SK-N-SH treated with all-trans-retinoic acid at 6 μM for 48 hours (cell line): ENCODE results near the gene SLC7A1.

ENCODE experiments used
- ATAC-seq: fragments of 200-7000 bp; cut with Tn5 transposase; 3 replicates; pipeline ENCODE4 v1.9.1; 2020; ENCODE audit warnings: mild to moderate bottlenecking, moderate library complexity
- ARNTL ChIP-seq: fragments of 450-650 bp; formaldehyde crosslinking; IDR thresholded peaks from 2 replicates; pipeline ENCODE4 v1.5.0; 2020; ENCODE audit warnings: low read depth, mild to moderate bottlenecking, moderate library complexity, borderline replicate concordance
- BACH2 ChIP-seq: fragments of 250-450 bp; sonication (Bioruptor Pico); IDR thresholded peaks from 2 replicates; pipeline ENCODE4 v1.9.0; 2021; ENCODE audit warnings: mild to moderate bottlenecking, borderline replicate concordance
- CREB5 ChIP-seq: fragments of 250-450 bp; sonication (Bioruptor Pico); IDR thresholded peaks from 2 replicates; pipeline ENCODE4 v1.5.1; 2020; ENCODE audit warnings: low read depth, mild to moderate bottlenecking, moderate library complexity
- ESRRG ChIP-seq: fragments of 250-450 bp; sonication (Bioruptor Pico); IDR thresholded peaks from 2 replicates; pipeline ENCODE4 v1.6.1; 2021; ENCODE audit warnings: mild to moderate bottlenecking
- GLIS3 ChIP-seq: fragments of 250-450 bp; sonication (Bioruptor Pico); IDR thresholded peaks from 2 replicates; pipeline ENCODE4 v1.5.0; 2020; ENCODE audit warnings: mild to moderate bottlenecking, moderate library complexity
- ISL1 ChIP-seq: fragments of 250-450 bp; sonication (Bioruptor Pico); IDR thresholded peaks from 2 replicates; pipeline ENCODE4 v2.1.2; 2022; ENCODE audit warnings: mild to moderate bottlenecking, moderate library complexity
- OSR1 ChIP-seq: fragments of 250-450 bp; sonication (Bioruptor Pico); IDR thresholded peaks from 2 replicates; pipeline ENCODE4 v1.8.0; 2022; ENCODE audit warnings: moderate library complexity, mild to moderate bottlenecking, inconsistent platforms
- POU6F1 ChIP-seq: fragments of 250-450 bp; sonication (Bioruptor Pico); IDR thresholded peaks from 2 replicates; pipeline ENCODE4 v1.8.0; 2021; ENCODE audit warnings: low read depth, mild to moderate bottlenecking, moderate library complexity, borderline replicate concordance
- PPARA ChIP-seq: fragments of 250-450 bp; sonication (Bioruptor Pico); IDR thresholded peaks from 2 replicates; pipeline ENCODE4 v1.5.0; 2020; ENCODE audit warnings: mild to moderate bottlenecking, borderline replicate concordance
- RARB ChIP-seq: fragments of 250-450 bp; sonication (Bioruptor Pico); IDR thresholded peaks from 2 replicates; pipeline ENCODE4 v1.8.0; 2021; ENCODE audit warnings: mild to moderate bottlenecking, moderate library complexity
- SNAI2 ChIP-seq: fragments of 250-450 bp; sonication (Bioruptor Pico); IDR thresholded peaks from 2 replicates; pipeline ENCODE4 v1.5.0; 2020; ENCODE audit warnings: mild to moderate bottlenecking, moderate library complexity
- TCF4 ChIP-seq: fragments of 250-450 bp; sonication (Bioruptor Pico); IDR thresholded peaks from 2 replicates; pipeline ENCODE4 v1.8.0; 2021; ENCODE audit warnings: mild to moderate bottlenecking, moderate library complexity, borderline replicate concordance
- TOX ChIP-seq: fragments of 250-450 bp; sonication (Bioruptor Pico); IDR thresholded peaks from 2 replicates; pipeline ENCODE4 v1.8.0; 2021; ENCODE audit warnings: mild to moderate bottlenecking, moderate library complexity, borderline replicate concordance
- ZC3H10 ChIP-seq: fragments of 250-450 bp; sonication (Bioruptor Pico); IDR thresholded peaks from 2 replicates; pipeline ENCODE4 v1.5.1; 2021; ENCODE audit warnings: mild to moderate bottlenecking, moderate library complexity
- ZFP3 ChIP-seq: fragments of 250-450 bp; sonication (Bioruptor Pico); IDR thresholded peaks from 2 replicates; pipeline ENCODE4 v1.5.0; 2020; ENCODE audit warnings: mild to moderate bottlenecking, moderate library complexity
- ZFP30 ChIP-seq: fragments of 450-650 bp; formaldehyde crosslinking; IDR thresholded peaks from 2 replicates; pipeline ENCODE4 v1.5.0; 2022; ENCODE audit warnings: mild to moderate bottlenecking, moderate library complexity
- ZNF565 ChIP-seq: fragments of 450-650 bp; formaldehyde crosslinking; conservative IDR thresholded peaks from 2 replicates; pipeline ENCODE4 v1.5.0; 2020; ENCODE audit warnings: low read depth, mild to moderate bottlenecking, moderate library complexity
- ZNF70 ChIP-seq: fragments of 450-650 bp; formaldehyde crosslinking; IDR thresholded peaks from 2 replicates; pipeline ENCODE4 v1.5.0; 2020; ENCODE audit warnings: mild to moderate bottlenecking, moderate library complexity
- ZNF8 ChIP-seq: fragments of 450-650 bp; formaldehyde crosslinking; IDR thresholded peaks from 2 replicates; pipeline ENCODE4 v1.5.0; 2020; ENCODE audit warnings: mild to moderate bottlenecking, moderate library complexity
- TF ChIP-seq, protein P1 (sequence below): fragments of 250-450 bp; sonication (Bioruptor Pico); IDR thresholded peaks from 2 replicates; pipeline ENCODE4 v1.8.0; 2020; ENCODE audit warnings: mild to moderate bottlenecking, moderate library complexity, borderline replicate concordance
- TF ChIP-seq, protein P2 (sequence below): fragments of 250-450 bp; sonication (Bioruptor Pico); IDR thresholded peaks from 2 replicates; pipeline ENCODE4 v1.5.1; 2021; ENCODE audit warnings: mild to moderate bottlenecking, moderate library complexity

The SLC7A1 gene

DNA sequence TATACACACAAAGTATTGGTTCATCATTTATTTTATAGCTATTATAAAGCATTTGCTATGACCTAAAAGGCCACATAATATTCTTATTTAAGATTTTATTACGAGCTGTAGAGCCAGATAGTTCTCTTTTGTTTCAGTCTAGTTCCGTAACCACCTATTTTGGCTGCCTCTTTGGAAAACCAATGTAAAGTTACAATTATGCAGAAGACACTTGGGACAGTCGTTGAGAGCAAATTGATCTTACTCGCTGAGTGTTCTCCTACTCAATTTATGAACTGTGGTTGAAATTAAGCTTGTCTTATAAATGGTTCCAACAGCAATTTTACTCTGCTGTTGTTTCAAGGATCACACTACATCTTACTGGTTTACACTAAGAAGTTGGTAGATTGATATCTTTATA, 122.3 kb downstream of the SLC7A1 start:
- ATAC-seq = no peak
- TF ChIP-seq ZFP3 (CRISPR knock-in tag) (no peak), TCF4 (no peak), TOX (CRISPR knock-in tag) (no peak), ZFP30 (CRISPR knock-in tag) (no peak), ARNTL (CRISPR knock-in tag) (no peak), ZNF8 (CRISPR knock-in tag) (no peak), SNAI2 (no peak), POU6F1 (CRISPR knock-in tag) (no peak), GLIS3 (no peak), ISL1 (CRISPR knock-in tag) (no peak), ZC3H10 (CRISPR knock-in tag) (no peak), ZNF70 (CRISPR knock-in tag) (no peak), PPARA (CRISPR knock-in tag) (no peak), ZNF565 (CRISPR knock-in tag) (no peak), BACH2 (CRISPR knock-in tag) (no peak), OSR1 (CRISPR knock-in tag) (no peak)
- TF ChIP-seq, protein P1, sequence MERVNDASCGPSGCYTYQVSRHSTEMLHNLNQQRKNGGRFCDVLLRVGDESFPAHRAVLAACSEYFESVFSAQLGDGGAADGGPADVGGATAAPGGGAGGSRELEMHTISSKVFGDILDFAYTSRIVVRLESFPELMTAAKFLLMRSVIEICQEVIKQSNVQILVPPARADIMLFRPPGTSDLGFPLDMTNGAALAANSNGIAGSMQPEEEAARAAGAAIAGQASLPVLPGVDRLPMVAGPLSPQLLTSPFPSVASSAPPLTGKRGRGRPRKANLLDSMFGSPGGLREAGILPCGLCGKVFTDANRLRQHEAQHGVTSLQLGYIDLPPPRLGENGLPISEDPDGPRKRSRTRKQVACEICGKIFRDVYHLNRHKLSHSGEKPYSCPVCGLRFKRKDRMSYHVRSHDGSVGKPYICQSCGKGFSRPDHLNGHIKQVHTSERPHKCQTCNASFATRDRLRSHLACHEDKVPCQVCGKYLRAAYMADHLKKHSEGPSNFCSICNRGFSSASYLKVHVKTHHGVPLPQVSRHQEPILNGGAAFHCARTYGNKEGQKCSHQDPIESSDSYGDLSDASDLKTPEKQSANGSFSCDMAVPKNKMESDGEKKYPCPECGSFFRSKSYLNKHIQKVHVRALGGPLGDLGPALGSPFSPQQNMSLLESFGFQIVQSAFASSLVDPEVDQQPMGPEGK (CRISPR knock-in tag) = no peak

DNA sequence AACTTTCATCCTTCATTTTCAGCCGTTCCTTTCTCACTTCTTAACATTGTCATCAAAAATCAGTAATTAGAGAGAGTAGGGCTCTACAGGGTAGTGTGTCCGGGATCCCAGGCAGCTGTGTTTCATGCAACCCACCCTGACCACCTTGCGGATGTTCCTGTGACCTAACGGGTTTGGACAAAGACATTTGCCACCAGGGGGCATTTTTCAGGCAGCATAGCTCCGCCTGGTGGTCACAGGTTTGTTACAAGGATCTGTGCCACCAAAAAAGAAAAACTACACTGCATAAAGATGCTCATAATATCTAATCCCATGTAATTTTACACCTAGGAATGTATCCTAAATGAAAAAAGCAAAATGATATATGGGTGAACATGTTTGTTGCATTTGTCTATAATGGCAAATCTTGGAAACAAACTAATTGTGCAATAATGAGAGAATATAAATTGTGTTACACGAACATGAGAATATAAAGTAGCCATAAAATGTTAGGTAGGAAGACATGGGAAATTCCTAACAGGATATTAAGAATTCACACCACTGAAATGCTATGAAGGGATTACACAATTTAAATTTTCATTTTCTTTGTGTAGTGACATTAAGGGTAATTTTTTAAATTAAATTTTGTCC, 123.0 kb downstream of the SLC7A1 start:
- TF ChIP-seq POU6F1 (CRISPR knock-in tag) (no peak), ESRRG (CRISPR knock-in tag) (no peak), ZFP30 (CRISPR knock-in tag) (no peak), GLIS3 (no peak), ZNF70 (CRISPR knock-in tag) (no peak), PPARA (CRISPR knock-in tag) (no peak)
- ATAC-seq = peak; percentile 88

- ATAC-seq = no peak
- TF ChIP-seq ZFP3 (CRISPR knock-in tag) (no peak), ISL1 (CRISPR knock-in tag) (no peak), OSR1 (CRISPR knock-in tag) (no peak), GLIS3 (no peak), RARB (no peak), PPARA (CRISPR knock-in tag) (no peak), CREB5 (no peak)
- TF ChIP-seq, protein P2, sequence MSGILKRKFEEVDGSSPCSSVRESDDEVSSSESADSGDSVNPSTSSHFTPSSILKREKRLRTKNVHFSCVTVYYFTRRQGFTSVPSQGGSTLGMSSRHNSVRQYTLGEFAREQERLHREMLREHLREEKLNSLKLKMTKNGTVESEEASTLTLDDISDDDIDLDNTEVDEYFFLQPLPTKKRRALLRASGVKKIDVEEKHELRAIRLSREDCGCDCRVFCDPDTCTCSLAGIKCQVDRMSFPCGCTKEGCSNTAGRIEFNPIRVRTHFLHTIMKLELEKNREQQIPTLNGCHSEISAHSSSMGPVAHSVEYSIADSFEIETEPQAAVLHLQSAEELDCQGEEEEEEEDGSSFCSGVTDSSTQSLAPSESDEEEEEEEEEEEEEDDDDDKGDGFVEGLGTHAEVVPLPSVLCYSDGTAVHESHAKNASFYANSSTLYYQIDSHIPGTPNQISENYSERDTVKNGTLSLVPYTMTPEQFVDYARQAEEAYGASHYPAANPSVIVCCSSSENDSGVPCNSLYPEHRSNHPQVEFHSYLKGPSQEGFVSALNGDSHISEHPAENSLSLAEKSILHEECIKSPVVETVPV (CRISPR knock-in tag) = no peak
- TF ChIP-seq, all 23 proteins: peak for 0
Observed at GRCh38 chr13:29471551-29471950, 123.9 kb downstream of the SLC7A1 start.
